ENCODE measurements around the gene NUP98. TPM values are rescaled to one million over a fixed set of nuclear protein-coding genes. Genes with fewer than 3 reads are reported as not detected.

The NUP98 gene
- total and polyA plus RNA-seq, 8 donors, result 12.2 to 38.0 (median 26.1) TPM

GRCh38 chr11:3799143-3799542 is 1.8 kb upstream of the NUP98 start:
- Histone ChIP-seq H3K27me3 (no peaks in the 10 kb centered on the region), H3K9me3 (no peaks in the 10 kb centered on the region), H3K27ac (no peak overlapping the region), H3K4me3 (no peak overlapping the region), H3K36me3 (peaks cover 0 to 1% (median 0%) of the 10 kb centered on the region in 3 donors), H3K4me1 (peaks cover 7 to 16% (median 13%) of the 10 kb centered on the region in 3 donors)
- WGBS, 2 donors, result 93 to 98% methylated on average over 9 of the region's 9 CpGs
- DNase-seq (no peak), ATAC-seq (no peak), FAIRE-seq (no peak)
- intact Hi-C loops (cut with DNase I), result no loop called here
- TF ChIP-seq CTCF (IDR thresholded peaks at IDR 0.05), result no peak

- Histone ChIP-seq H3K36me3 (peaks cover 0 to 18% (median 0%) of the 10 kb centered on the region in 3 donors), H3K4me1 (peaks cover 7 to 16% (median 13%) of the 10 kb centered on the region in 3 donors), H3K27me3 (no peaks in the 10 kb centered on the region), H3K4me3 (peak overlapping the region; percentile 58 to 99 (median 77)), H3K27ac (peak overlapping the region; percentile 75 to 95 (median 93)), H3K9me3 (no peaks in the 10 kb centered on the region)
- intact Hi-C loops (cut with DNase I), result no loop called here
- DNase-seq (no peak), FAIRE-seq (no peak), ATAC-seq (peak; percentile 23 to 52 (median 45))
- TF ChIP-seq CTCF (IDR thresholded peaks at IDR 0.05), result no peak
- WGBS, 2 donors, result 0 to 1% methylated on average over 23 to 26 of the region's 26 CpGs
Measured at GRCh38 chr11:3796801-3797328, 489 bp downstream of the NUP98 start.

DNA sequence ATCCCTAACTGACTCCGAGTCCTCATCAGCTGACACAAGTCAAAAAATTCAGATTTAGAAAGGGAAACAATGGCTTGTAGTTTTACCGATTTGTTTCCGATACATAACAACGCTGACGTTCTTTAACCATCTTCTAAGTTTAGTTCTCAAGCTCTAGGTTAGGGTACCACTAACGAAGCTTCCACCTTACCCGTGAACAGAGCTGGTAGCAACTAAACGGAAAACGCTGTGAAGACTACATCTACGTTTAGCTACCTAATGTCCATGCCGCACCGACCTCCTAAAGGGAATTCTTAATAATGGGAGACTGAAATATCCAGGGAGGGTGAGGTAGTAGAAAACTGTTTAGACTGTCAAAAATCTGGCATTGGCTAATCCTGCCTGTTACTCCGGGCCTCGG is 1.0 kb downstream of the NUP98 start:
- ATAC-seq, result no peak
- Histone ChIP-seq H3K4me3 (peak overlapping the region; percentile 58 to 99 (median 77)), H3K9me3 (no peaks in the 10 kb centered on the region), H3K27ac (peak overlapping the region in 2 of 4 donors; percentile 75 to 95), H3K27me3 (no peaks in the 10 kb centered on the region), H3K4me1 (peaks cover 7 to 16% (median 13%) of the 10 kb centered on the region in 3 donors), H3K36me3 (peaks cover 0 to 18% (median 0%) of the 10 kb centered on the region in 3 donors)
- no peak for DNase-seq
- no peak for TF ChIP-seq CTCF (IDR thresholded peaks at IDR 0.05)
- intact Hi-C loops (cut with DNase I), result no loop called here
- 3% methylated on average over 14 of the region's 14 CpGs for WGBS, 2 donors
- no peak for FAIRE-seq

GRCh38 chr11:3796002-3796311 is 1.4 kb downstream of the NUP98 start:
- TF ChIP-seq CTCF (IDR thresholded peaks at IDR 0.05), result no peak
- no peak for ATAC-seq
- Histone ChIP-seq H3K36me3 (peaks cover 0 to 18% (median 0%) of the 10 kb centered on the region in 3 donors), H3K4me3 (peak overlapping the region; percentile 58 to 99 (median 77)), H3K9me3 (no peaks in the 10 kb centered on the region), H3K4me1 (peaks cover 7 to 16% (median 13%) of the 10 kb centered on the region in 3 donors), H3K27me3 (no peaks in the 10 kb centered on the region), H3K27ac (peak overlapping the region in 1 of 4 donors; percentile 95)
- 16 to 21% methylated on average over 6 of the region's 6 CpGs for WGBS, 2 donors
- intact Hi-C loops (cut with DNase I), result no loop called here
- no peak for FAIRE-seq
- no peak for DNase-seq
